ENCODE results near the gene KIAA1755.
A peak's percentile ranks its signal among the peaks of the same experiment; 100 is the strongest.

KIAA1755 gene, protein sequence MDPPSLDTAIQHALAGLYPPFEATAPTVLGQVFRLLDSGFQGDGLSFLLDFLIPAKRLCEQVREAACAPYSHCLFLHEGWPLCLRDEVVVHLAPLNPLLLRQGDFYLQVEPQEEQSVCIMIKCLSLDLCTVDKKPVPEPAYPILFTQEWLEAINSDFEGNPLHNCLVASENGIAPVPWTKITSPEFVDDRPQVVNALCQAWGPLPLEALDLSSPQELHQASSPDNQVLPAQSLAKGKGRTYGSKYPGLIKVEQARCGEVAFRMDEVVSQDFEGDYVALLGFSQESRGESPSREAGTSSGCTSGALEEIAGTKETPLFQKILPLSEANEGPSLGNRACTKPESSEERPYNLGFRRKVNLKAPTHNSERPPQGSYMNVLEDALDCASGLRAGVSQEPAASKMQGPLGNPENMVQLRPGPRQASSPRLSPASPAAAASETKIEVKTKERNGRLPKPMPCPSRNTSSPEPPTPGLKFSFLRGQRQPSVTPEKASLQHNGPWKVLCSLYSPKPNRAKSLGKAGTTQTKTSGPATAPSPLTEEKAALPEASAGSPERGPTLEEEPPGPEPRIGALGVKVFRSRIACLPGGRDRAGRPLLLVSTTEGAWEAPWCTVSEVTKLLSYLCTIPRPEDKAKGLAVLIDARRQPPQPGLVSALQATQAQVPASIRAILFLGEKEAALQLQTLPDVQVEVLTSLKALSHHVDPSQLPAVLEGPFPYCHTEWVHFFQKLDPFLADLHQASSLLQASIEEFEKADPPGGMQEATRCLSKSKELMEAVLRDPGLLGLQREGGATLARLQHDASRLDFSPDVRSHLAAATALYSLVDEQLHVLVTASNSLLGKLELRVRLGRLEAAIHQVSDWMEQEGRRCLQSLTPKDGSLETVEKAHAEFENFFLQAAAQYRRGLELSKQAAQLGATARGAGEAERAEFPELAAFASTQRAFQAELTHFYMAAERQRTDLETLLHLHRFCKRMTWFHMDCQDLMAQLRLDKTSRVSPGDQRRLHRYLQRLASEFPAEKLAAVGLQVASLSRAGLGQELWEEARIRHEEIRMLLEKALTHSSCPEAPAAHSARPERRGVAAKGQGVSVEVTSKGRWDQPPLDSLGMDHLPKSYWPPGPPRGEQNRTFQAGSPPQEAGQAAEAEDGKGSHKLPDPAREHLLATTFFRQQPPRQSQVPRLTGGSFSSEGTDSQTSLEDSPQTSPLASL

GRCh38 chr20:38260378-38261053 is at the start of gene KIAA1755:
Gene KIAA1755 (minus strand): TSS chr20:38260735. CDS start chr20:38260500, 235 bp downstream.
- DNase-seq = peak; percentile 40

DNA sequence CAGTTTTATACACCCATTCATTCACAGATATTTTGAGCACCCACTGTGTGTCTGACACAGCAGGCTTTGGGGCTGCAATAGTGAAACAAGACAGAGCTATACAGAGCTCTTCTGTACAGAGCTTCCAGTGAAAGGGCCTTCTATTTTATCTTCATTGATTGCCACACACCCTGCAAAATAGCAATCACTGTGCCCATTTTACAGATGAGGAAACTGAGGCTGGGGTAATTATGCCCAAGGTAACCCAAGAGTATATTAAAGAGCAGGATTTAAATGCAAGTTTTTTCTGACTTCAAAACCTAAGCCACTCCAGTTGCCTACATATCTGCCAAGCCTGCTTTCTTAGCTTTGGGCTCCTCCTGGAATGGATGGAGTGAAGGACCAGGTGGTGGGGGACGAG is 47.9 kb upstream of the KIAA1755 start:
- DNase-seq = no peak

DNA sequence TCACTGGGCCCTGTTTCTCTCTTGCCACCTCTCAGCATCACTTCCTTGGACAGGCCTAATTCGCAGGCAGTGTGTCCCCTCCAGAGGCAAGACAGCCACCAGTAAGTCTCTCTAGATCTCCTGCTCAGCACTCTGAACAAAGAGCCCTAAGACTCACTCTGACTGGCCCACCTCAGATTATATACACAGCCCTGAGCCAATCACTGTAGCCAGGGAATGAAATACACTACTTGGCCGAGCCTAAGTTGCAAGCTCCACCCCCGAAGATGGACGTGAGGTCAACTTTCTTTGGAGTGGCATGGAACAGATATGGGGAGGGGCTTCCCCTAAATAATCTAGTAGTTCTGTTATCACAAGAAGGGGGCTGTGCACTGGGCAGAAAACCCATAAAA is 47.5 kb upstream of the KIAA1755 start:
- no peak for DNase-seq

DNA sequence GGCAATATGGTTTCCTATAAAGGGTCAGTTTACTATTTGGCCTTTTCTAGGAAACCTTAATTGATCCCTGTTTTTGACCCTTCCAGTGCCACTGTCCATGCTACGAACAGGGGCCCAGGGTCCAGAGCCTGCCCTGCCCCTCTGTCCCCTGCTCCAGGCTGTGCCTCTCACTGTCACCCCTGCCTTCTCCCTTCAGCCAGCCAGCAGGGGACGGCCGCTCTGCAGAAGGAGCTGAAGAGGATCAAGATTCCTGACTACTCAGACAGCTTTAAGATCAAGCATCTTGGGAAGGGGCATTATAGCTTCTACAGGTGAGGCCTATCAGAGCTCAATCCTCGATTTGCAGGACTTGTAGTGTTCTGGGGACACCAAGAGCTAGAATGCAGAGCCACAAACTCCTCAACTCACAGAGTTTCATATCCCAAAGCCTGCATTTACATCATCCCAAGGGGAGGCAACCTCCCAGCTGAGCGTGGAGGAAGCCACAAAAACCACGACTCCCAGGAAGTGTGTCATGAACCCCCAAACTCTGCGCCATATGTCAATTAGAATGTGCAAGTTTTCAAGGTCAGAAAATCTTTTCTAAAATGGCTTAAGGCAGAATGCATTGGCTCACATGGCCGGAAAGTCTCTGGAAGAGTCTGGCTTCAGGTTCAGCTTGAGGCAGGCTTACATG is 47.0 kb upstream of the KIAA1755 start:
- DNase-seq = no peak

DNA sequence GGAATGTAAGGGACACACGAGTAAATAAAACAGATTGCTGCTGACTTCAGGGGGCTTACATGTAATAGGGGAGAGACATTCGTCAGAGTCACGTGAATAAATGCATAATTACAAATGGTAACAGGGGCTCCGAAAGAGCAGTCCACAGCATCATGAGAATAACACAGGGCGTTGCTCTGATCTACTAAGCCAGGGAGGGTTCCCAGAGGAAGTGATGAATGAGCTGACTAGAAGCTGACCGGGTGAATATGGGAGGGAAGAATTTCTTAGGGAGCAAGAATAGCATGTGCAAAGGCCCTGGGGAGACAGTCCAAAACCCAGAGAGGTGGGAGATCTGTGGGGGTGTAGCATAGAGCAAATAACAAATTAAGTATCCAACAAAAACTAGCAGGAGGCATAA is 45.8 kb upstream of the KIAA1755 start:
- no peak for DNase-seq

- DNase-seq = no peak
These were observed 45.0 kb upstream of the KIAA1755 start for GRCh38 chr20:38305541-38305940.

DNA sequence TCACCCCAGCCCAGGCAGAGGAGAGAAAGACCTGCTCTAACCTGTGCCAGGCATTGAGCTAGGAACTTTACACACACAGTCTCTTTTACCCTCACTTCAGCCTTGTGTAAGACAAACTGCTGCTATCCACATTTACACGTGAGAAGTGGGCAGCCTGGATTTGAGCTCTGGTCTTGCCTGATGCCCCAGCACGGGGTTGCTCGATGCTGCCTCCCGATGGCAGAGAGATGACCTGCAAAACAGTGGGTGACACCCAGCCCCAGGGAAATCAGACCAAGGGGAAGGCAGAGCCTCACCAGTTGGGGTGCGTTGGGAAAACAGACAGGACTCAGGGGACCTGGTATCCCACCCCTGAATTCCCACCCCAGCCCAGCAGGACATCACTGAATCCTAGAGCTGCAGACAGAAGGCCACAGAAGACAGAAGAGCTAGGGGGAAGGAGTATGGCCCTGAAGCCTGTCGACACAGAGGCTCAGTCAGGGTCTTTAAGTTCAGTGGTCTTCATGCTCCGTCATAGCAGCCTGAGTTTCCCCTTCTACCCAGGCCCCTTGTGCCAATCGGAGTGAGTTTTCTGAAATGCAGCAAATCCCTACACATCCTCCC is 44.4 kb upstream of the KIAA1755 start:
- DNase-seq = peak; percentile 17

GRCh38 chr20:38303908-38304379 is 43.4 kb upstream of the KIAA1755 start, which contains the start of gene BPI:
Gene BPI (plus strand): TSS chr20:38304156. CDS start chr20:38304224, 68 bp downstream.
- no peak for DNase-seq

DNA sequence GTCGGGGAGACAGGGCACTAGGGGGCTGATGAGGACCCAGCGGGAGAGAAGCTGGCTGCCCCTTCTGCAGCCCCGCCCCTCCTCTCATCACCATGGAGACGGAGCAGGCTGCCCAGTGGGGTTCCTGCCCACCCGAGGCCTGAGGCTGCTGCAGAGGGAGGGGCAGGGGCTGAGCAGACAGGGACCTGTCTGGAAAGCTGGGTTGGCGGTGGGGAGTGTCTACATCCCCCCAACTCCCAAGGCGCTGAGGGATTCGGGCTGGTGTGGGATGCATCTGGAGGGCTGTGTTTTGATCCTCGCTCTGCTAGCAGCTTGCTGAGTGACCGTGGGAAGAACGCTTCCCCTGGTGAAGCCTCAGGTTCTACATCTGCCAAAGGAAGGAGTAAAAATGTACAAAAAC is 42.3 kb upstream of the KIAA1755 start:
- peak; percentile 38 for DNase-seq

DNA sequence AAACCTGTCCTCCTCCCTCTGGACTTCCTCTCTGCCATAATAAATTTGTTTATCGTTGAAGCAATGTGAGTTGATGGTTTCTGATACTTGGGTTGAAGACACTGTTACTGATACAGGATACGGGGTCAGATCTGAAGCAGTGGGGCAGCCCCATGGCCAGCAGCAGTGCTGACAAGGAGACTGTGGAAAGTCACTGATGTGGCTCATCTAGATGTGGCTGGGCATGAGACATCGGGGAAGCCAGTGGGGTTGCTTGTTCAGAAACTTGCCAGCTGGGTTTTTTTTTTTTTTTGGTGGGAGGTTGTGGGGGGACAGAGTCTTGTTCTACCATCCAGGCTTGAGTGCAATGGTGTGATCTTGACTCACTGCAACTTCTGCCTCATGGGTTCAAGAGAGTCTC is 40.8 kb upstream of the KIAA1755 start:
- DNase-seq = no peak

GRCh38 chr20:38300438-38300837 is 39.9 kb upstream of the KIAA1755 start:
- DNase-seq = no peak

DNA sequence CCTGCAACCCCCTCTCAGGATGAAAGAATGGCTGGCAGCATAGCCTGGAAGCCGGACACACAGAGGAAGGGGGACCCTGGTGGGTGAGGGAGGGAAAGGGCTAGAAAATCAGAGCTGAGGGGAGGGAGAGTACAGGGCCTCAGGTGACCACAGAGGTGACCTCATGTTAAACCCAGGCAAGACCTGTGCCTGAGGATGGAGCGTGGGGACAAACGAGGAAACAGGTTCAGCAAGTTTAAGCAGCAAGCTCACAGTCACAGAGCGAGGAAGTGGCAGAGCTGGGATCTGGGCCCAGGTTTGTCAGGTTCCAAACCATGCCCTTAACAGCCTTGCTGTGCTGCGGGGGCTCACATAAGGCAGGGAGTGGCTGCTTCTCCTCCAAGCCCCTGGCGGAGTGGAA is 39.4 kb upstream of the KIAA1755 start:
- DNase-seq = no peak

- no peak for DNase-seq
These were observed 38.3 kb upstream of the KIAA1755 start for GRCh38 chr20:38298768-38299288.

- DNase-seq = no peak
These were observed 37.6 kb upstream of the KIAA1755 start for GRCh38 chr20:38297916-38298674.

- DNase-seq = no peak
These were observed 35.9 kb upstream of the KIAA1755 start for GRCh38 chr20:38296433-38296832.

GRCh38 chr20:38295811-38296210 is 35.3 kb upstream of the KIAA1755 start:
- DNase-seq = no peak

DNA sequence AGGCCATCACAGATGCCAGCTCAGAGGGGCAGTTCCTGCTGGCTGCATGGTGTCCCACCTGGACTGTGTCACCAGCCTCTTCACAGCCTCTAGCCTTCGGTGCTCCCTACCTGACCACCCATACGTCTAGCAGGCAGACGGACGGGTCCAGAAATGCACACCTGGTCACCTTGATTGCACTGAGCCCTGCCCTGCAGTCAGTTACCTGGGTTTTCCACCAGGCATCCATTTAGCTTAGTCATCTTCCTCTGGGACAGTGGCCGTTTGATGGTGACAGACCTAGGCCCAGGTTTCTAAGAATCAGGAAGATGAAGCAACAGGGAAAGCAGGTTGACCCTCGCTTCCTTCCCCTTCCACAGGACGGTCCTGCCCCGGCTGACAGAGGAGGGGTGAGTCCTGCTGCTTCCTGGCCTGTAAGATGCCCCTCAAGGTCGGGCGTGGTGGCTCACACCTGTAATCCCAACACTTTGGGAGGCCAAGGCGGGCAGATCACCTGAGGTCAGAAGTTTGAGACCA is 33.6 kb upstream of the KIAA1755 start:
- DNase-seq = no peak

DNA sequence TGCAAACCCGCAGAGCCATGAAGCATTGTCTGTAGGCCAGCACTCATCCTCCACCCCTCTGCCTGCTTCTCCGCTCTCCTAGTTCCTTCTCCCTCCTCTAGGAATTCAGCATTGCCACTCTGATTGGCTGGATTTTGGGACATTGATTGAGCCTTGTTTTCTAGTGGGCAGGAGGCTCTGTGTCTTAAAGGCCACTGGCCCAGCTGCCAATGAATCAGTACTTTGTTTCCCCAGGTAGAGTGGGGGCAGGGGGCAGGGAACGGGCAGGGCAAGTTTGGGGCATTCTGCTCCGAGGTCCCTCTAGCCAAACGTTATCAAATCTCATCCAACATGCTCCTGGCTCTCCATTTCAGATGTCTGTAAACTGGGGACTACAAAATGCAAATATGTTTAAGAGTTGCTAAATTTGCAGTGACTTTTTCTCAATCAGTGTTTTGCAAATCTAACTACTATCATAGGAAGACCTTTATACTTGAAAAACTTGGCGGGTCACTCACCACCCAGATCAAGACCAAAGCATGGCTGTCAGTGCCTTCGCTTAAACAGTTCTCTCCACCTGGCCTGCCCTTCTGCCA is 33.0 kb upstream of the KIAA1755 start:
- DNase-seq = no peak

- no peak for DNase-seq
These were observed 31.4 kb upstream of the KIAA1755 start for GRCh38 chr20:38291966-38292365.

Data from NCI-H146 (cell line).